GM12878 (cell line): ENCODE data around the gene SLC52A3. TPM values are rescaled to one million over a fixed set of nuclear protein-coding genes. Genes with fewer than 3 reads are reported as not detected.

Experiments
- ATAC-seq: fragments of 200-7000 bp; cut with Tn5 transposase; 3 replicates; pipeline ENCODE4 v1.9.1; 2020; ENCODE audit warnings: mild to moderate bottlenecking, moderate library complexity
- BruUV-seq: library from RNA; stranded (reverse); fragments of 400-500 nt; replicated peaks from 2 replicates; lab custom pipeline; 2021; lab: Mats Ljungman, UMichigan
- CTCF ChIA-PET: fragments of 300-600 bp; sonication (Branson Sonifier 250); formaldehyde crosslinking; extraction: SDS; loops from one replicate; lab custom pipeline; 2021; ENCODE audit warnings: inconsistent platforms; lab: Yijun Ruan, JAX
- POLR2A ChIA-PET: fragments of 350-600 bp; formaldehyde crosslinking; extraction: SDS; loops from one replicate; lab custom pipeline; 2021; ENCODE audit warnings: inconsistent platforms; lab: Charles Lee
- RAD21 ChIA-PET: fragments of 300-600 bp; sonication (Branson Sonifier 250); formaldehyde crosslinking; loops from one replicate; lab custom pipeline; 2023; ENCODE audit warnings: antibody characterized with exemption; ENCODE audit not compliant: unreplicated experiment; lab: Charles Lee
- SMC1A ChIA-PET: fragments of 300-600 bp; sonication (Branson Sonifier 250); formaldehyde crosslinking; loops from one replicate; lab custom pipeline; 2023; ENCODE audit not compliant: unreplicated experiment, uncharacterized antibody; lab: Charles Lee
- DNase-seq: peaks from one replicate; pipeline ENCODE4 v3.0.0-alpha.2; 2011; ENCODE audit warnings: low read depth, low spot score
- FAIRE-seq: peaks from 3 replicates; lab custom pipeline; 2011; peaks lifted over from hg19 to GRCh38; lab: Jason Lieb, UNC
- H2AFZ ChIP-seq: 2 replicates; pipeline ENCODE4 v1.6.0; 2011; ENCODE audit warnings: low read depth, low read length, control low read depth; ENCODE audit not compliant: control insufficient read depth
- H3K27ac ChIP-seq: 2 replicates; pipeline ENCODE4 v1.5.1; 2011; ENCODE audit warnings: control low read depth; ENCODE audit not compliant: control insufficient read depth, insufficient read depth
- H3K27me3 ChIP-seq, 2 experiments: replicated peaks in 1 of 2; 2 replicates each; pipeline versions ENCODE4 v1.6.0 to v1.6.1; 2011; ENCODE audit warnings: low read length in 1 of 2; ENCODE audit not compliant: control insufficient read depth in 2 of 2, insufficient read depth in 2 of 2
- H3K36me3 ChIP-seq, 2 experiments: 2 replicates each; pipeline ENCODE4 v1.5.1; 2011; ENCODE audit warnings: low read length in 1 of 2; ENCODE audit not compliant: control insufficient read depth in 2 of 2, insufficient read depth in 2 of 2
- H3K4me1 ChIP-seq: 2 replicates; pipeline ENCODE4 v1.6.1; 2011; ENCODE audit warnings: mild to moderate bottlenecking, low read length, moderate library complexity, mixed read lengths; ENCODE audit not compliant: control insufficient read depth, insufficient read depth
- H3K4me2 ChIP-seq: 2 replicates; pipeline ENCODE4 v1.6.0; 2011; ENCODE audit warnings: control low read depth; ENCODE audit not compliant: control insufficient read depth, insufficient read depth
- H3K4me3 ChIP-seq: fragments of 200-600 bp; sonication (generic); 2 replicates; pipeline ENCODE4 v1.5.1; 2016
- H3K79me2 ChIP-seq: 2 replicates; pipeline ENCODE4 v1.6.0; 2011; ENCODE audit warnings: low read length; ENCODE audit not compliant: control insufficient read depth, insufficient read depth
- H3K9ac ChIP-seq: 2 replicates; pipeline ENCODE4 v1.8.0; 2011; ENCODE audit warnings: low read length, control low read depth, mixed read lengths; ENCODE audit not compliant: control insufficient read depth, insufficient read depth
- H3K9me3 ChIP-seq: replicated peaks from 3 replicates; pipeline ENCODE4 v1.5.1; 2011; ENCODE audit warnings: mild to moderate bottlenecking, low read length; ENCODE audit not compliant: control insufficient read depth, insufficient read depth
- H4K20me1 ChIP-seq: 2 replicates; pipeline ENCODE4 v1.6.0; 2011; ENCODE audit not compliant: control insufficient read depth, insufficient read depth
- BCL3 ChIP-seq: IDR thresholded peaks from 2 replicates; pipeline ENCODE4 v1.6.1; 2011; ENCODE audit warnings: borderline replicate concordance, low read depth, mild to moderate bottlenecking, moderate library complexity, low read length; ENCODE audit not compliant: insufficient read depth, poor library complexity, severe bottlenecking
- CBFB ChIP-seq: IDR thresholded peaks from 2 replicates; pipeline ENCODE4 v1.6.1; 2016; ENCODE audit warnings: antibody characterized with exemption, low read depth
- E4F1 ChIP-seq: fragments of 450-650 bp; IDR thresholded peaks from 2 replicates; pipeline ENCODE4 v1.6.1; 2018; ENCODE audit warnings: borderline replicate concordance, mild to moderate bottlenecking; ENCODE audit not compliant: partially characterized antibody
- EZH2 ChIP-seq: IDR thresholded peaks from 2 replicates; pipeline ENCODE4 v1.6.1; 2012; ENCODE audit warnings: low read depth, mild to moderate bottlenecking, control low read depth, inconsistent platforms, low read length, borderline replicate concordance; ENCODE audit not compliant: control insufficient read depth
- IRF3 ChIP-seq: fragments of 450-650 bp; IDR thresholded peaks from 2 replicates; pipeline ENCODE4 v1.6.1; 2014; ENCODE audit warnings: mild to moderate bottlenecking
- NR2C1 ChIP-seq: fragments of 450-650 bp; IDR thresholded peaks from 2 replicates; pipeline ENCODE4 v1.6.1; 2017; ENCODE audit warnings: antibody characterized with exemption, mild to moderate bottlenecking, moderate library complexity
- POLR2A ChIP-seq: IDR thresholded peaks from 2 replicates; pipeline ENCODE4 v1.6.1; 2011; ENCODE audit warnings: low read depth, mild to moderate bottlenecking, low read length
- SREBF1 ChIP-seq: IDR thresholded peaks from 2 replicates; pipeline ENCODE4 v1.6.1; 2012; ENCODE audit warnings: mild to moderate bottlenecking, low read length
- TCF3 ChIP-seq: IDR thresholded peaks from 2 replicates; pipeline ENCODE4 v1.6.1; 2012; ENCODE audit warnings: low read depth, mild to moderate bottlenecking, low read length, borderline replicate concordance; ENCODE audit not compliant: insufficient read depth
- ZBED1 ChIP-seq: IDR thresholded peaks from 2 replicates; pipeline ENCODE4 v1.6.1; 2016; ENCODE audit warnings: borderline replicate concordance
- ZBTB40 ChIP-seq: fragments of 450-650 bp; IDR thresholded peaks from 2 replicates; pipeline ENCODE4 v1.6.1; 2016; ENCODE audit warnings: mild to moderate bottlenecking, moderate library complexity, borderline replicate concordance
- WGBS: methylation state at CpG from one replicate; pipeline ENCODE4 v1.1.6; 2016; ENCODE audit warnings: low lambda C conversion rate; ENCODE audit not compliant: insufficient replicate concordance, insufficient coverage; ENCODE audit errors: missing lambda C conversion rate; 5-methylcytosine and 5-hydroxymethylcytosine counted together
- in situ Hi-C: fragments of 300-500 bp; cut with MboI; formaldehyde crosslinking; loops from 9 replicates; pipeline ENCODE4 v1.14.3; 2018; ENCODE audit warnings: mixed read lengths
- intact Hi-C: fragments of 100-400 bp; cut with micrococcal nuclease; formaldehyde crosslinking; loops from one replicate; pipeline ENCODE4 v1.14.2; 2022; ENCODE audit not compliant: unreplicated experiment
- polyA plus RNA-seq, 11 experiments: library from polyadenylated mRNA; depleted of rRNA in 4 of 11; unstranded in 6 of 11; stranded (reverse) in 5 of 11; fragments of >200 nt; fragmentation: Nextera tagmentation in 4 of 11; fragmentation: Illumina TruSeq in 1 of 11; extraction: Ambion mirVana in 4 of 11; extraction: Trizol in 1 of 11; gene quantifications; 1 replicate in 1 of 11; 2 replicates in 10 of 11; pipeline versions ENCODE4 v1.2.1 to v1.2.3, GENCODE V29; 2011 to 2016; ENCODE audit warnings: inconsistent platforms in 2 of 11, missing spikeins in 2 of 11, low read depth in 1 of 11
- total RNA-seq, 4 experiments: library from RNA; depleted of rRNA in 3 of 4; stranded (reverse); fragments of >200 nt in 3 of 4; fragmentation: Illumina TruSeq in 1 of 4; extraction: Trizol in 1 of 4; gene quantifications; 2 replicates each; pipeline versions ENCODE4 v1.2.1 to v1.2.3, GENCODE V29; 2013 to 2021

The SLC52A3 gene
- total and polyA plus RNA-seq, 10 of the 15 experiments (the other 5 are each of a cell fraction or from before 2014, with no cell fraction given): not detected

- 55% methylated on average over 19 of the region's 19 CpGs for WGBS
- intact Hi-C loops: no loop called here
- FAIRE-seq (no peak), ATAC-seq (no peak), DNase-seq (no peak)
- Histone ChIP-seq H3K27ac (no peak overlapping the region), H3K79me2 (no peaks in the 10 kb centered on the region), H3K4me3 (no peak overlapping the region), H3K4me1 (no peaks in the 10 kb centered on the region), H3K9ac (no peak overlapping the region), H3K27me3 (no peaks in the 10 kb centered on the region; a peak in 1 of 4 replicates), H3K4me2 (no peak overlapping the region), H4K20me1 (no peaks in the 10 kb centered on the region), H3K9me3 (no peaks in the 10 kb centered on the region; the same call in 2 of the 3 replicates), H3K36me3 (no peaks in the 10 kb centered on the region), H2AFZ (no peak overlapping the region)
- ChIA-PET SMC1A (no interaction called here), POLR2A (no interaction called here), CTCF (no interaction called here), RAD21 (no interaction called here)
- in situ Hi-C loops: no loop called here
- no TSS peak for BruUV-seq
- no peak for TF ChIP-seq BCL3
- TF ChIP-seq POLR2A: no peak
- TF ChIP-seq TCF3: no peak
- TF ChIP-seq ZBED1: no peak
- no peak for TF ChIP-seq E4F1
- TF ChIP-seq EZH2: no peak
- no peak for TF ChIP-seq SREBF1
- no peak for TF ChIP-seq NR2C1
- no peak for TF ChIP-seq CBFB
- no peak for TF ChIP-seq IRF3
- TF ChIP-seq ZBTB40: no peak
These were observed 57.4 kb downstream of the SLC52A3 start for GRCh38 chr20:710780-711450.
